AG10803 (cell line): Measurements from ENCODE around the gene ARHGAP10.
"Not testable (repeated sequence)": the region's sequence is repeated elsewhere in the genome, so short reads cannot be mapped to it uniquely, and the experiment has no call there.

Experiments
- DNase-seq: peaks from one replicate; pipeline ENCODE4 v3.0.0; 2010; ENCODE audit warnings: low read depth
- H3K4me3 ChIP-seq: 2 replicates; pipeline ENCODE4 v1.5.1; 2011; ENCODE audit warnings: mild to moderate bottlenecking, low read length, control low read depth
- CTCF ChIP-seq: conservative IDR thresholded peaks from 2 replicates; pipeline ENCODE4 v1.5.1; 2011; ENCODE audit warnings: mild to moderate bottlenecking, low read length, control low read depth, inconsistent platforms

Gene ARHGAP10

GRCh38 chr4:147791341-147791740, 59.5 kb downstream of the ARHGAP10 start:
- H3K4me3 ChIP-seq, result no peak overlapping the region
- DNase-seq, result no peak
- no peak for TF ChIP-seq CTCF

- no peak for TF ChIP-seq CTCF
- no peak overlapping the region for H3K4me3 ChIP-seq
- DNase-seq, result no peak
Observed at GRCh38 chr4:147791865-147792264, 60.0 kb downstream of the ARHGAP10 start.

GRCh38 chr4:147793569-147794313, 61.9 kb downstream of the ARHGAP10 start:
- DNase-seq, result no peak
- no peak overlapping the region for H3K4me3 ChIP-seq
- TF ChIP-seq CTCF, result no peak

- DNase-seq, result no peak
- H3K4me3 ChIP-seq, result no peak overlapping the region
- TF ChIP-seq CTCF, result no peak
Observed at GRCh38 chr4:147794314-147794680, 62.4 kb downstream of the ARHGAP10 start.

GRCh38 chr4:147794787-147795413, 63.0 kb downstream of the ARHGAP10 start:
- TF ChIP-seq CTCF, result no peak
- no peak overlapping the region for H3K4me3 ChIP-seq
- DNase-seq, result no peak

DNA sequence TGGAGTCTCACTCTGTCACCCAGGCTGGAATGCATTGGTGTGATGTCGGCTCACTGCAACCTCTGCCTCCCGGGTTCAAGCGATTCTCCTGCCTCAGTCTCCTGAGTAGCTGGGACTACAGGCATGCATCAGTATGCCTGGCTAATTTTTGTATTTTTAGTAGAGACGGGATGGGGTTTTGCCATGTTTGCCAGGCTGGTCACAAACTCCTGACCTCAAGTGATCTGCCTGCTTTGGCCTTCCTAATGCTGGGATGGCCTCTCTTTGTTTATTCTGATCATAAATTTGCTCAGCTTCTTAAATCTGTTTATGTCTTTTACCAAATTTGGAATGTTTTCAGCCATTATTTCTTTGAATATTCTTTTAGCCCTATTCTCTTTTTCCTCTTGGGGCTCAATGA, 67.2 kb downstream of the ARHGAP10 start:
- DNase-seq, H3K4me3 ChIP-seq: not testable (repeated sequence)

DNA sequence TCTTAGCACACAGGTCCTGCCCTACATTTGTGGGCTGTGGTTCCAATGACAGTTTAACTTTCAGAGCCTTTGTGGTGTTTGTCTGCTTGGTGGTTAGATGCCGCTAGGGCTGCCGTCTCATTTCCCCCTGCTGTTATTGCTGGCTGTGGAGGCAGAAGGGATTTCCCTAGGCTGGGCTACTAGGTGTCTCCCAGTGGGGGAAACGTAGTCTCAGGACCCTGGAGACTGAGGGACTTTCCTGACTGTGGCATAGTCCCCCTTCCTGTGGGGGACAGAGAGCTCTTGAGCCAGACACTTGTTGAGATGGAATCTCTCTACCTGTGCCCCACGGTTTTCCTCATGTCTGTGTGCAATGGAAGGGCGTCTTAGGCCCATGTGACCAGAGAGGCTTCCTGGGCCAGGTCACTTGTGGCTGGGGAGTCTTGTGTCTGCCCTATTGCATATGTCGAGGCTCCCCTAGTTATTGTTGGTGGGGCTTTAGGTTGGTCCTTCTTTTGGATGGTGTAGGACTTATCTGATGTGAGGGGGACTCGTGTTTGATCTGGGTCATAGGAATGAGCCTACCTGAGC, 68.2 kb downstream of the ARHGAP10 start:
- no peak overlapping the region for H3K4me3 ChIP-seq
- no peak for DNase-seq
- no peak for TF ChIP-seq CTCF
